ENCODE measurements around the gene LMBRD1.

The LMBRD1 gene

DNA sequence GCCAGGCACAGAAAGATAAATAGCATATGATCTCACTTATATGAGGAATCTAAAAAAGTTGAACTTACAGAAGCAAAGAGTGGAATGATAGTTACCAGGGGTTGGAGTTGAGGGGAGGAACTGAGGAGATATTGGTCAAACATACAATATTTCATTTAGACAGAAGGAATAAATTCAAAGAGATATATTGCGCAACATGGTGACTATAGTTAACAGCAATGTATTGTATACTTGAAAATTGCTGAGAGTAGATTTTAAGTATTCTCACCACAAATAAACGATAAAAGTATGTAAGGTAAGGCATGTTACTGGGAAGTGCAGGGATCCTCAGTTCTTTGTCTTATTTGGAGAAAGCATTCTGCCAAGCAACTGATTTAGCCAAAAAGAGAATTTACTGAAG is 171.9 kb downstream of the LMBRD1 start:
- DNase-seq = no peak

Data from NCI-H2081 treated with DMSO at 0.1 percent for 48 hours (cell line).